GM12878 (cell line): ENCODE results near the gene INA. TPM values are rescaled to one million over a fixed set of nuclear protein-coding genes. Genes with fewer than 3 reads are reported as not detected.

Source experiments
- ATAC-seq: fragments of 200-7000 bp; cut with Tn5 transposase; 3 replicates; pipeline ENCODE4 v1.9.1; 2020; ENCODE audit warnings: mild to moderate bottlenecking, moderate library complexity
- BruUV-seq: library from RNA; stranded (reverse); fragments of 400-500 nt; replicated peaks from 2 replicates; lab custom pipeline; 2021; lab: Mats Ljungman, UMichigan
- CTCF ChIA-PET: fragments of 300-600 bp; sonication (Branson Sonifier 250); formaldehyde crosslinking; extraction: SDS; loops from one replicate; lab custom pipeline; 2021; ENCODE audit warnings: inconsistent platforms; lab: Yijun Ruan, JAX
- POLR2A ChIA-PET: fragments of 350-600 bp; formaldehyde crosslinking; extraction: SDS; loops from one replicate; lab custom pipeline; 2021; ENCODE audit warnings: inconsistent platforms; lab: Charles Lee
- RAD21 ChIA-PET: fragments of 300-600 bp; sonication (Branson Sonifier 250); formaldehyde crosslinking; loops from one replicate; lab custom pipeline; 2023; ENCODE audit warnings: antibody characterized with exemption; ENCODE audit not compliant: unreplicated experiment; lab: Charles Lee
- SMC1A ChIA-PET: fragments of 300-600 bp; sonication (Branson Sonifier 250); formaldehyde crosslinking; loops from one replicate; lab custom pipeline; 2023; ENCODE audit not compliant: unreplicated experiment, uncharacterized antibody; lab: Charles Lee
- DNase-seq: peaks from one replicate; pipeline ENCODE4 v3.0.0-alpha.2; 2011; ENCODE audit warnings: low read depth, low spot score
- FAIRE-seq: peaks from 3 replicates; lab custom pipeline; 2011; peaks lifted over from hg19 to GRCh38; lab: Jason Lieb, UNC
- H2AFZ ChIP-seq: 2 replicates; pipeline ENCODE4 v1.6.0; 2011; ENCODE audit warnings: low read depth, low read length, control low read depth; ENCODE audit not compliant: control insufficient read depth
- H3K27ac ChIP-seq: 2 replicates; pipeline ENCODE4 v1.5.1; 2011; ENCODE audit warnings: control low read depth; ENCODE audit not compliant: control insufficient read depth, insufficient read depth
- H3K27me3 ChIP-seq, 2 experiments: replicated peaks in 1 of 2; 2 replicates each; pipeline versions ENCODE4 v1.6.0 to v1.6.1; 2011; ENCODE audit warnings: low read length in 1 of 2; ENCODE audit not compliant: control insufficient read depth in 2 of 2, insufficient read depth in 2 of 2
- H3K36me3 ChIP-seq, 2 experiments: 2 replicates each; pipeline ENCODE4 v1.5.1; 2011; ENCODE audit warnings: low read length in 1 of 2; ENCODE audit not compliant: control insufficient read depth in 2 of 2, insufficient read depth in 2 of 2
- H3K4me1 ChIP-seq: 2 replicates; pipeline ENCODE4 v1.6.1; 2011; ENCODE audit warnings: mild to moderate bottlenecking, low read length, moderate library complexity, mixed read lengths; ENCODE audit not compliant: control insufficient read depth, insufficient read depth
- H3K4me2 ChIP-seq: 2 replicates; pipeline ENCODE4 v1.6.0; 2011; ENCODE audit warnings: control low read depth; ENCODE audit not compliant: control insufficient read depth, insufficient read depth
- H3K4me3 ChIP-seq: fragments of 200-600 bp; sonication (generic); 2 replicates; pipeline ENCODE4 v1.5.1; 2016
- H3K79me2 ChIP-seq: 2 replicates; pipeline ENCODE4 v1.6.0; 2011; ENCODE audit warnings: low read length; ENCODE audit not compliant: control insufficient read depth, insufficient read depth
- H3K9ac ChIP-seq: 2 replicates; pipeline ENCODE4 v1.8.0; 2011; ENCODE audit warnings: low read length, control low read depth, mixed read lengths; ENCODE audit not compliant: control insufficient read depth, insufficient read depth
- H3K9me3 ChIP-seq: replicated peaks from 3 replicates; pipeline ENCODE4 v1.5.1; 2011; ENCODE audit warnings: mild to moderate bottlenecking, low read length; ENCODE audit not compliant: control insufficient read depth, insufficient read depth
- H4K20me1 ChIP-seq: 2 replicates; pipeline ENCODE4 v1.6.0; 2011; ENCODE audit not compliant: control insufficient read depth, insufficient read depth
- NFIC ChIP-seq: IDR thresholded peaks from 2 replicates; pipeline ENCODE4 v1.6.1; 2012; ENCODE audit warnings: low read depth, mild to moderate bottlenecking, inconsistent platforms, low read length, moderate library complexity
- NFYB ChIP-seq: IDR thresholded peaks from 2 replicates; pipeline ENCODE4 v1.6.1; 2011; ENCODE audit warnings: low read depth, mild to moderate bottlenecking, low read length, improper control_type of control experiment, moderate library complexity; ENCODE audit not compliant: insufficient read depth
- TCF3 ChIP-seq: IDR thresholded peaks from 2 replicates; pipeline ENCODE4 v1.6.1; 2012; ENCODE audit warnings: low read depth, mild to moderate bottlenecking, low read length, borderline replicate concordance; ENCODE audit not compliant: insufficient read depth
- YY1 ChIP-seq: IDR thresholded peaks from 2 replicates; pipeline ENCODE4 v1.6.1; 2011; ENCODE audit warnings: low read depth, mild to moderate bottlenecking, low read length
- ZSCAN29 ChIP-seq: fragments of 450-650 bp; IDR thresholded peaks from 2 replicates; pipeline ENCODE4 v1.6.1; 2017; ENCODE audit warnings: mild to moderate bottlenecking, moderate library complexity
- WGBS: methylation state at CpG from one replicate; pipeline ENCODE4 v1.1.6; 2016; ENCODE audit warnings: low lambda C conversion rate; ENCODE audit not compliant: insufficient replicate concordance, insufficient coverage; ENCODE audit errors: missing lambda C conversion rate; 5-methylcytosine and 5-hydroxymethylcytosine counted together
- in situ Hi-C: fragments of 300-500 bp; cut with MboI; formaldehyde crosslinking; loops from 9 replicates; pipeline ENCODE4 v1.14.3; 2018; ENCODE audit warnings: mixed read lengths
- intact Hi-C: fragments of 100-400 bp; cut with micrococcal nuclease; formaldehyde crosslinking; loops from one replicate; pipeline ENCODE4 v1.14.2; 2022; ENCODE audit not compliant: unreplicated experiment
- polyA plus RNA-seq, 11 experiments: library from polyadenylated mRNA; depleted of rRNA in 4 of 11; unstranded in 6 of 11; stranded (reverse) in 5 of 11; fragments of >200 nt; fragmentation: Nextera tagmentation in 4 of 11; fragmentation: Illumina TruSeq in 1 of 11; extraction: Ambion mirVana in 4 of 11; extraction: Trizol in 1 of 11; gene quantifications; 1 replicate in 1 of 11; 2 replicates in 10 of 11; pipeline versions ENCODE4 v1.2.1 to v1.2.3, GENCODE V29; 2011 to 2016; ENCODE audit warnings: inconsistent platforms in 2 of 11, missing spikeins in 2 of 11, low read depth in 1 of 11
- total RNA-seq, 4 experiments: library from RNA; depleted of rRNA in 3 of 4; stranded (reverse); fragments of >200 nt in 3 of 4; fragmentation: Illumina TruSeq in 1 of 4; extraction: Trizol in 1 of 4; gene quantifications; 2 replicates each; pipeline versions ENCODE4 v1.2.1 to v1.2.3, GENCODE V29; 2013 to 2021
- TF ChIP-seq, protein P1 (sequence below): IDR thresholded peaks from 2 replicates; pipeline ENCODE4 v1.6.1; 2011; ENCODE audit warnings: borderline replicate concordance, low read depth, mild to moderate bottlenecking, moderate library complexity, low read length; ENCODE audit not compliant: insufficient read depth, poor library complexity, severe bottlenecking

Gene INA
- total and polyA plus RNA-seq, 10 of the 15 experiments (the other 5 are each of a cell fraction or from before 2014, with no cell fraction given) = 0.14 to 0.23 TPM; not detected in 8

DNA sequence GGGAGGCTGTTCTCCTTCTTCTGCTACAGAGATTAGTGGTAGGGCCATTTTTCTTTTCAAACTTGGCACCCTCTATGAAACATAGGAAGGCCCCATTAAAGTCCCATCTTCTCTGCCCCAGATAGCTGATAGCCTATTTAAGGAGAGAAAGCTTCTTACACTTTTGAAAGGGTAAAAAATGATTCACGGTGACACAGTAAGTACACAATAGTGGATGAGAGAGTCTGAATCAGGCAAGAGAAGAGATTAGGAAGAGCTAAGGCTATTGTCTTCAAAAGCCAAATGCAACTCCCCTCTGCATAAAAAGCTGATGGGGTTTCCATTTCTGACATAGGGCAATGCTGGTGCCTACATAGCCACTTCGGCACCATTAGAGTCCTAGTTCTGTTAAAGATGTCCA is 3.6 kb downstream of the INA start:
- Histone ChIP-seq H3K27me3 (peaks cover 0 to 6% of the 10 kb centered on the region in 2 experiments), H3K9me3 (no peaks in the 10 kb centered on the region; the same call in 2 of the 3 replicates), H3K4me2 (no peak overlapping the region), H2AFZ (no peak overlapping the region), H3K79me2 (no peaks in the 10 kb centered on the region), H4K20me1 (peaks cover 3% of the 10 kb centered on the region; the same call in 1 of the 2 replicates), H3K9ac (no peak overlapping the region), H3K4me1 (no peaks in the 10 kb centered on the region; the same call in 1 of the 2 replicates), H3K4me3 (no peak overlapping the region), H3K27ac (no peak overlapping the region), H3K36me3 (no peaks in the 10 kb centered on the region)
- ChIA-PET POLR2A (interaction anchor here (0.6 kb wide), 1 partner anchor 93 kb away, joined by 6 read pairs; no protein-coding TSS in a partner anchor), RAD21 (no interaction called here), SMC1A (no interaction called here), CTCF (no interaction called here)
- FAIRE-seq (no peak), ATAC-seq (no peak), DNase-seq (no peak)
- WGBS = 63% methylated on average over 2 of the region's 2 CpGs
- intact Hi-C loops (no loop called here), in situ Hi-C loops (no loop called here)
- no TSS peak for BruUV-seq
- TF ChIP-seq TCF3 (no peak), ZSCAN29 (no peak), NFIC (no peak)
- TF ChIP-seq, protein P1, sequence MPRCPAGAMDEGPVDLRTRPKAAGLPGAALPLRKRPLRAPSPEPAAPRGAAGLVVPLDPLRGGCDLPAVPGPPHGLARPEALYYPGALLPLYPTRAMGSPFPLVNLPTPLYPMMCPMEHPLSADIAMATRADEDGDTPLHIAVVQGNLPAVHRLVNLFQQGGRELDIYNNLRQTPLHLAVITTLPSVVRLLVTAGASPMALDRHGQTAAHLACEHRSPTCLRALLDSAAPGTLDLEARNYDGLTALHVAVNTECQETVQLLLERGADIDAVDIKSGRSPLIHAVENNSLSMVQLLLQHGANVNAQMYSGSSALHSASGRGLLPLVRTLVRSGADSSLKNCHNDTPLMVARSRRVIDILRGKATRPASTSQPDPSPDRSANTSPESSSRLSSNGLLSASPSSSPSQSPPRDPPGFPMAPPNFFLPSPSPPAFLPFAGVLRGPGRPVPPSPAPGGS = no peak

DNA sequence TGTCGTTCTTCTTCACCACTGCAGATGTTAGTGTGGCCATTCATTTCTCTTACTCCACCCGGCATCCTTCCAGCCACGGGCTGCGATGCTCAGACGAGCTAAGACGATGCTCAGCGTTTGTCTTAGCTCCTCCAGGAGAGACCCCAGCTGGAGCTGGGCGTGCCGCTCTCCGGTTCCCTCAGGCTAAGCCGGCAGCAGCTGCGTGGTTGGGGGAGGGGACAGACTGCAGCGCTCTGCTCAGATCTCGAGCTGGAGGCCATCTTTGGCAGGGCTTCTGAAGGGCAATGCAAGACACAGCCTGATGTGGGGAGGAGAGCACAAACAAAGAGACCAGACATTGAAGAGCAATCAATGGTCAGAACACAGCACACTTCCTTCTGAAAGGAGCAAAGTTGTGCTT is 4.8 kb downstream of the INA start:
- intact Hi-C loops (no loop called here), in situ Hi-C loops (no loop called here)
- H2AFZ ChIP-seq = no peak overlapping the region
- RAD21 ChIA-PET = no interaction called here
- no peak for ATAC-seq
- H3K4me1 ChIP-seq = no peaks in the 10 kb centered on the region; the same call in 1 of the 2 replicates
- no peaks in the 10 kb centered on the region; the same call in 2 of the 3 replicates for H3K9me3 ChIP-seq
- H3K27me3 ChIP-seq = peaks cover 0 to 6% of the 10 kb centered on the region in 2 experiments
- peaks cover 3% of the 10 kb centered on the region; the same call in 1 of the 2 replicates for H4K20me1 ChIP-seq
- no peak for DNase-seq
- H3K4me2 ChIP-seq = no peak overlapping the region
- SMC1A ChIA-PET = no interaction called here
- TF ChIP-seq YY1 = 0 out of 2 replicates have a peak, but pooled peaks have one; percentile 14
- TF ChIP-seq NFYB = no peak
- no peak overlapping the region for H3K9ac ChIP-seq
- no peaks in the 10 kb centered on the region for H3K79me2 ChIP-seq
- H3K27ac ChIP-seq = no peak overlapping the region
- 21% methylated on average over 14 of the region's 14 CpGs for WGBS
- no TSS peak for BruUV-seq
- FAIRE-seq = no peak
- no peaks in the 10 kb centered on the region for H3K36me3 ChIP-seq
- CTCF ChIA-PET = no interaction called here
- POLR2A ChIA-PET = no interaction called here
- no peak overlapping the region for H3K4me3 ChIP-seq
